Activated naive CD8-positive, alpha-beta T cell treated with anti-CD3 and anti-CD28 coated beads for 36 hours (primary cell): Measurements from ENCODE around the gene IQGAP2. TPM values are rescaled to one million over a fixed set of nuclear protein-coding genes. Genes with fewer than 3 reads are reported as not detected.

Source experiments
- DNase-seq: peaks from one replicate; pipeline ENCODE4 v3.0.0; 2021
- H3K27ac Mint-ChIP-seq: one replicate; pipeline ENCODE4 v1.8.0; 2022; ENCODE audit warnings: mild to moderate bottlenecking, moderate library complexity, mixed read lengths
- H3K27me3 Mint-ChIP-seq: one replicate; pipeline ENCODE4 v1.8.0; 2022; ENCODE audit warnings: mild to moderate bottlenecking, mixed read lengths
- H3K36me3 Mint-ChIP-seq: one replicate; pipeline ENCODE4 v1.8.0; 2021; ENCODE audit warnings: mild to moderate bottlenecking, mixed read lengths
- H3K4me1 Mint-ChIP-seq: one replicate; pipeline ENCODE4 v1.8.0; 2021; ENCODE audit warnings: mixed read lengths
- H3K4me3 Mint-ChIP-seq: one replicate; pipeline ENCODE4 v1.8.0; 2022; ENCODE audit warnings: mild to moderate bottlenecking, moderate library complexity, mixed read lengths
- H3K9me3 Mint-ChIP-seq: one replicate; pipeline ENCODE4 v1.8.0; 2022; ENCODE audit warnings: mixed read lengths
- total RNA-seq, 2 experiments: library from RNA; stranded (reverse); gene quantifications; one replicate each; pipeline ENCODE4 v1.2.3, GENCODE V29; 2021

IQGAP2 gene
- total RNA-seq, 2 experiments from 2014 or later = 30.3 to 30.6 TPM

- H3K27ac Mint-ChIP-seq = no peak overlapping the region
- peaks cover 18% of the 10 kb centered on the region for H3K4me1 Mint-ChIP-seq
- no peaks in the 10 kb centered on the region for H3K9me3 Mint-ChIP-seq
- peaks cover 1% of the 10 kb centered on the region for H3K36me3 Mint-ChIP-seq
- DNase-seq = no peak
- H3K27me3 Mint-ChIP-seq = no peaks in the 10 kb centered on the region
- H3K4me3 Mint-ChIP-seq = no peak overlapping the region
These were observed 176.3 kb downstream of the IQGAP2 start for GRCh38 chr5:76579166-76579937.

DNA sequence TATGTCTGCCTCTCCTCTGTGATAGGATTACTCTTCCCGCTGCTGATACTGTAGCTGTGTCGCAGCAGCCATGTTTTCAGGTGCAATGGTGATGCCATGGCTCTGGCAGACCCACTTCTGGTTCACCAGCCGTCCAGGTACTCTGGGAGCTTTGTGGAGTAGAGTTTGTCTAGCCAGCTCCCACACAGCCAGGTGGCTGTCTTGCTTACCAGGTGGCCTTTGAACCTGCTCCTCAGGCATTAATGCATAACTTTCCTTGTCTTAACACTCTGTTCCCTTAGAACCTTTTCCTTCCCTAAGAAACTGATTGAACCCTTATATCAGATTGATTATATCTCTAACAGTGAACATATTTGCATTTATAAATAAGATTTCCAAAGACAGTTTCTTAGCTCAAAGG, 177.9 kb downstream of the IQGAP2 start:
- no peak for DNase-seq
- Mint-ChIP-seq H3K4me3 (no peak overlapping the region), H3K36me3 (peaks cover 1% of the 10 kb centered on the region), H3K9me3 (no peaks in the 10 kb centered on the region), H3K27me3 (no peaks in the 10 kb centered on the region), H3K27ac (no peak overlapping the region), H3K4me1 (peaks cover 18% of the 10 kb centered on the region)

GRCh38 chr5:76582230-76583162, 179.4 kb downstream of the IQGAP2 start:
- H3K4me3 Mint-ChIP-seq = no peak overlapping the region
- DNase-seq = no peak
- no peaks in the 10 kb centered on the region for H3K27me3 Mint-ChIP-seq
- peaks cover 1% of the 10 kb centered on the region for H3K36me3 Mint-ChIP-seq
- H3K9me3 Mint-ChIP-seq = no peaks in the 10 kb centered on the region
- peaks cover 18% of the 10 kb centered on the region for H3K4me1 Mint-ChIP-seq
- H3K27ac Mint-ChIP-seq = peak overlapping the region; percentile 51

DNA sequence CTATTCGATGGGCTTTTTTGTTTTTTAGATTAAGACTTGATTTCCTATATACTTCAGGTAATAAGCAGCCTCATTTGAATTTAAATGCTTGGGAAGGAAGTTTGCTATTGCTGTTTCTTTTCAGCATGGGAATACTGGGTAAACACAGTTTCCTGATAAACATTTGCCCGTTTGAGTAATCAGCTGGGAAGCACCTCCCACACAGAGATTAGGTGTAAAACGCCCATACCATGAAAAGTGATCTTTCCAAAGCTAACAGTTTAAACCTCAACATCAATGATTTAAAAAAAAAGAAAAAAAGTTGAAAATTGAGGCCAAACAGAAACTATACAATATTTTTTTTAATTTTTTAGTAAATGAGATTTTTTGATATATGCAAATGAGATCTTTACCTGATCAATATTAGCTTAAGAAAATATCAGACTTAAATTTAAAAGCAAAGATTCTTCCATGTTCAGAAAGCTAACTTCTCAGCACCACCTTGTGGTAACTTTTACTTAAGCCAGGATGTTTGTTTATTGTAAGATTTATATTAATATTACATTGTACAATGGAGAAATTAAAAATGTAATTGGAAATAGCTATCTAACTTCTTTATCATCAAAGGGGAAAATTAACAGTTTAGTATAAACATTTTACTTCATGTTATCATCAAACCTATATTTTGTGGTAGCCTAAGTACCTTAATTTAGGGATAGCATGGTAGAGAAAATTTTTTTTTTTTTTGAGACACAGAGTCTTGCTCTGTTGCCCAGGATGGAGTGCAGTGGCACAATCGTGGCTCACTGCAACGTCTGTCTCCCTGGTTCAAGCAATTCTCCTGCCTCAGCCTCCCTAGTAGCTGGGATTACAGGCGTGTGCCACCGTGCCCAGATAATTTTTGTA, 180.3 kb downstream of the IQGAP2 start:
- no peak for DNase-seq
- no peak overlapping the region for H3K27ac Mint-ChIP-seq
- no peaks in the 10 kb centered on the region for H3K9me3 Mint-ChIP-seq
- no peaks in the 10 kb centered on the region for H3K27me3 Mint-ChIP-seq
- peaks cover 18% of the 10 kb centered on the region for H3K4me1 Mint-ChIP-seq
- peaks cover 1% of the 10 kb centered on the region for H3K36me3 Mint-ChIP-seq
- no peak overlapping the region for H3K4me3 Mint-ChIP-seq

DNA sequence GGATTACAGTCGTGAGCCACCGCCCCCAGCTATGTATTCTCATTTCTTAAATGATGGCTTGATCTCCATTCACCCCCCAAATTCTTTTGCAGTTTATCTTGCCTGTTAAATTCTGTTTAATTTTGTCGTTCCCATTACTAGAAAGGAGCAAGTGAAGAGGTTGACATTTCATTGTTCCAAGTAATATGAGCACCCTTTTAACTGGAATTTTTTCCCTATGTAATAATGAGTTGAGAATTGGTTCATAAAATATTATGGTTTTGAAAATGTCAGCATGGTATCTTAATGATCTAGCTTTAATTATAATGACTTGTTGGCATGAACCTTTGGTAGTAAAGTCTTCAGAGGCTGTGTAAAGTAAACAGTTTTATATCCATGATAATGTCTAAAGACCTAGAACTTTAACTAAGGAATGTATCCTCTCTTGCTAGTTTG, 182.7 kb downstream of the IQGAP2 start:
- no peak for DNase-seq
- Mint-ChIP-seq H3K9me3 (no peaks in the 10 kb centered on the region), H3K4me1 (peaks cover 15% of the 10 kb centered on the region), H3K27ac (no peak overlapping the region), H3K36me3 (peaks cover 4% of the 10 kb centered on the region), H3K4me3 (no peak overlapping the region), H3K27me3 (no peaks in the 10 kb centered on the region)

DNA sequence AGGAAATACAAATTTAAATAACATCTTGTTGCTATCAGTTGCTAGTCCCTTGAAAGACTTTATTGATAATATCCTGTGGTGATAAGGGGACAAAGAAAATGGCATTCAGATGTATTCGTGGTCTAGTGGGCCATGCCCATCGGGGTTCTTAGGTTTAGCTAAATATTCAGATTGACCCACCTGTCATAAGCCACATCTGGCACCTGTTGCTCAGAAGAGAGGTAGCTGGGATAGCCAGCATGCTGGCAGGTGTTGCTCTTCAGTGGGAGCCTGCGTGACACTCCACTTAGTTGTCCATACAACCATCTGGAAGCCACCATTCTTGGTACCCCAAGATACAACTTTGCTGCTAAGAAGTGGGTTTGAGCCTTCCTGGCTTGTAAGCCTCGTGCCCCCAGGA, 183.4 kb downstream of the IQGAP2 start:
- H3K27ac Mint-ChIP-seq = no peak overlapping the region
- H3K9me3 Mint-ChIP-seq = no peaks in the 10 kb centered on the region
- peaks cover 13% of the 10 kb centered on the region for H3K4me1 Mint-ChIP-seq
- peaks cover 5% of the 10 kb centered on the region for H3K36me3 Mint-ChIP-seq
- H3K27me3 Mint-ChIP-seq = no peaks in the 10 kb centered on the region
- no peak for DNase-seq
- no peak overlapping the region for H3K4me3 Mint-ChIP-seq

DNA sequence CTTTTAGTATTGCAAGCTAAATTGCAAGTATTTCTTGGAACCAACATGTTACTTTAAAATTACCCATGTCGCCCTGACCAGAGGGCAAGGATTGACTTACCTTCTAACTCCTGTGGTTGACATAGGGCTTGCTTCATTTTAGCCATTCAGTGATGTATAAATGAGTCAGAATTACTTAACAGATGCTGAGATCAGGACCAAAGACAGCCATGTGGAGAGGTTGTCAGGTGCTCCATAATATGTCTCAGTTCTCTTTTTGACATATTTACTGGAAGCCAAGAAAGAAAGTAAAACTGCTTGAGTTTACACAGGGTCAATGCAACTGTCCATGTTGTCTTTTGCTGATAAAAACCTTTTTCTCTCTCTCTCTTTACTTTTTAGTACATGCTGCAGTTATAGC, 186.9 kb downstream of the IQGAP2 start:
- H3K27me3 Mint-ChIP-seq = no peaks in the 10 kb centered on the region
- H3K36me3 Mint-ChIP-seq = peaks cover 17% of the 10 kb centered on the region
- H3K27ac Mint-ChIP-seq = no peak overlapping the region
- no peaks in the 10 kb centered on the region for H3K4me1 Mint-ChIP-seq
- H3K4me3 Mint-ChIP-seq = no peak overlapping the region
- H3K9me3 Mint-ChIP-seq = no peaks in the 10 kb centered on the region
- no peak for DNase-seq

DNA sequence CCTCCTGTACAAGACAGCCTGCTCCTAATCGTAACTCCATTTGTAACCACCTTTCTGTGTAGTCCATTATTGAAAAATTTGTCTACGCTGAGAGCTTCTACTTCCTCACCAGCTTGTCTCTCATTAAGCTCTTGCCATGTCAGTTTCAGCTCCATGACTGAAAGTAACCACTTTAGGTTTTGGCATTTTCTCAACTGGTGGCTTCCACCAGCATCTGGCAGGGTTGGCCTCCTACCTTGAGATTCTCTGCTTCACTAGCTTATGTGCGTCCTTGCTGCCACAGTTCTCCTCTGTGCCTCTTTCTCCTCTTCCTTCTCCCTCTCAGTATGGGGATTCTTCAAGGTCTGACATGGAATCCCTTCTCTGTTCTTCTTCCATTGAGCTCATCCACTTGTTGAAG, 188.3 kb downstream of the IQGAP2 start:
- no peak for DNase-seq
- Mint-ChIP-seq H3K9me3 (no peaks in the 10 kb centered on the region), H3K36me3 (peaks cover 18% of the 10 kb centered on the region), H3K27ac (no peak overlapping the region), H3K27me3 (no peaks in the 10 kb centered on the region), H3K4me3 (no peak overlapping the region), H3K4me1 (no peaks in the 10 kb centered on the region)

- Mint-ChIP-seq H3K36me3 (peaks cover 18% of the 10 kb centered on the region), H3K4me1 (no peaks in the 10 kb centered on the region), H3K9me3 (no peaks in the 10 kb centered on the region), H3K27ac (no peak overlapping the region), H3K4me3 (no peak overlapping the region), H3K27me3 (no peaks in the 10 kb centered on the region)
- no peak for DNase-seq
These were observed 189.6 kb downstream of the IQGAP2 start for GRCh38 chr5:76592692-76593091.

DNA sequence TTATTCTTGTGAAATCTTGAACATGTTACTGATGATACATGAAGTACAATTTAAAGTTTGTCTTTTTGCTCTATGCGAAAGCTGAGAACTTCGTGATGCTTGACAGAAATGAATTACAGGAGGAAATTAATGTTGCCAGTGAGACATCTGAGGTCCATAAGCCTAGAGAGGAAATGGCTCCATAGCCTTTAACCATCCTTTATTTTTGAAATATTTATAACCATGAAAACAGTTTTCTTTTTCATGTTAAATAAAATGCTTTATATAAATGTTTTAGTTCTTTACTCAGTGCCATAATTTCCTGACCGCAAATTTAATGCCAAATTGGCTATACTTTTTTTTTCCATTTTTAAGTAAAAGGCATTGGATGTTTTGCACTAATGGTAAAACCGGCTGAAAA, 191.0 kb downstream of the IQGAP2 start:
- no peak overlapping the region for H3K27ac Mint-ChIP-seq
- DNase-seq = no peak
- no peaks in the 10 kb centered on the region for H3K9me3 Mint-ChIP-seq
- peaks cover 17% of the 10 kb centered on the region for H3K36me3 Mint-ChIP-seq
- no peak overlapping the region for H3K4me3 Mint-ChIP-seq
- H3K4me1 Mint-ChIP-seq = no peaks in the 10 kb centered on the region
- H3K27me3 Mint-ChIP-seq = no peaks in the 10 kb centered on the region

DNA sequence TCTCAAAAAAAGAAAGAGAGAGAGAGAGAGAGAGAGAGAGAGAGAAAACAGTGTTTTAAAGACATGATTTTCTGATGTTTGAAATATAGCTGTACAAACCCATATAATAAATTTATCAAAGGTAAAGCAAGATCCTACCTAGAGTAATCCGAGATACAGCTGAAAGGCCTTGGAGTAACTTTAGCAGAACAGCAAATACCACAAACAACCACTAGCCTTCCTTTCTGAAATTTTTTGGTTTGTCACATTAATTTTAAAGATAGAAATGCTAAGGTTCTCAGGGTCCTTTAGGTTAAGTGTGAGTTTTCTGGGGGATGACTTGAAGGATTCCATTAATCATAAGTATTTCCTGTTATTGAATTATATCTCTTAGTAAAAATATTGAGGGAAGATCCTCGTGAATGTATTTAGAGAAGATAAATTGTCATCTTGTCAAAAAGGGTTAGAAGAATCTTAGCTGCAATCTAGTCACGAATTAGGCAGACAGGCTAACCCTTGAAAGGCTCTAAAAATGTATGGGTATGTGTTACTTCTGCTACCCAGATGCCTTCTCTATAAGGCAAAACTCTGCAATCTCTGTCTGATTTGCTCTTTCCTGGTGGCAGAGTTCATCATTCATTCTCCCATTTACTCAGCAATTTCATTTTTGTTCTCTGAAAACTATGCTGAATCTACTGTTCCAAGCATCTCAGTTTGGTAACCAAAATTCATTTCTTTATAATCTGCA, 192.8 kb downstream of the IQGAP2 start:
- no peak overlapping the region for H3K27ac Mint-ChIP-seq
- H3K4me3 Mint-ChIP-seq = no peak overlapping the region
- no peaks in the 10 kb centered on the region for H3K27me3 Mint-ChIP-seq
- no peaks in the 10 kb centered on the region for H3K9me3 Mint-ChIP-seq
- no peak for DNase-seq
- peaks cover 14% of the 10 kb centered on the region for H3K36me3 Mint-ChIP-seq
- H3K4me1 Mint-ChIP-seq = no peaks in the 10 kb centered on the region

DNA sequence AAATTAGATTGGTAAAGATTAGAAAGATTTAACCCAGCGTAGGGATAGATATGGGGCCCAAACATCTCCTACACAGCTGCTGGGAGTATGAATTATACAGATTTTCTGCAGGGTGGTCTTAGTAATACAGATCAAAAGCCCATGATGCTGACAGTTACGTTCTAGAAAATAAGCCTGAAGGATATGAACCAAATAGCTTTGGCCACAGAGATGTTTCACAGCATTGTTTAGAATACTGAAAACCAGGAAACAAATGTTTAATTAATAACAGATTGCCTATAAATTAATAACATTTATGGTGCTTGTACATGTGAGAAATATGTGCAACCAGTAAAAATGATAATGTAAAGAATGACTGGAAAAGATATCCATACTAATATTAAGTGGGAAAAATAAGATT, 195.4 kb downstream of the IQGAP2 start:
- Mint-ChIP-seq H3K27ac (no peak overlapping the region), H3K4me1 (no peaks in the 10 kb centered on the region), H3K36me3 (peaks cover 5% of the 10 kb centered on the region), H3K9me3 (no peaks in the 10 kb centered on the region), H3K4me3 (no peak overlapping the region), H3K27me3 (no peaks in the 10 kb centered on the region)
- no peak for DNase-seq

GRCh38 chr5:76600716-76601115, 197.6 kb downstream of the IQGAP2 start:
- H3K27me3 Mint-ChIP-seq = no peaks in the 10 kb centered on the region

DNA sequence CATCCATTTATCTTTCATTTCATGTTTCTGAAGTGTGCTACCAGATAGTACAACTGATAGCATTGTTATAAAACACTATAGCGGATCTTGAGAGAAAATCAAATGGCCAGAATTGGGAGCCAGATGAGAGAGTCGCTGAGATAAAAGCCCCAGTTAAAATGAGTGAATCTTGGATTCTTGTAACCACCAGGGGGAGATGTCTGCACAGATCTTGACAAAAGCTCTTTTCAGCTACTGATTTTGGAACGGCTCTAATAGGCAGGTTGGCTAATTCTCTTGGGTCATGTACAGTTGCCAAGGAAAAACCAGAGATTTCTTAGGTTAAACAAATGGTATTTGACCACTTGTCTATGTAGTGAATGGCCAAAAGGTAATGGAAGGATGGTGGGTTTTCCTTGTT, 198.4 kb downstream of the IQGAP2 start:
- Mint-ChIP-seq H3K27ac (no peak overlapping the region), H3K27me3 (no peaks in the 10 kb centered on the region), H3K4me3 (no peak overlapping the region), H3K9me3 (no peaks in the 10 kb centered on the region), H3K4me1 (peaks cover 5% of the 10 kb centered on the region), H3K36me3 (peaks cover 8% of the 10 kb centered on the region)
- no peak for DNase-seq

More at GRCh38 chr5:76600716-76601115, 197.6 kb downstream of the IQGAP2 start:
- DNase-seq = no peak
- Mint-ChIP-seq H3K4me3 (no peak overlapping the region), H3K36me3 (peaks cover 8% of the 10 kb centered on the region), H3K4me1 (peaks cover 5% of the 10 kb centered on the region), H3K9me3 (no peaks in the 10 kb centered on the region), H3K27ac (no peak overlapping the region)
